Measurements from ENCODE around the gene HIBADH. TPM values are rescaled to one million over a fixed set of nuclear protein-coding genes. Genes with fewer than 3 reads are reported as not detected.

The HIBADH gene
- total and polyA plus RNA-seq, 2 of the 4 experiments (the other 2 are of a cell fraction), result 36.6 to 52.5 TPM

DNA sequence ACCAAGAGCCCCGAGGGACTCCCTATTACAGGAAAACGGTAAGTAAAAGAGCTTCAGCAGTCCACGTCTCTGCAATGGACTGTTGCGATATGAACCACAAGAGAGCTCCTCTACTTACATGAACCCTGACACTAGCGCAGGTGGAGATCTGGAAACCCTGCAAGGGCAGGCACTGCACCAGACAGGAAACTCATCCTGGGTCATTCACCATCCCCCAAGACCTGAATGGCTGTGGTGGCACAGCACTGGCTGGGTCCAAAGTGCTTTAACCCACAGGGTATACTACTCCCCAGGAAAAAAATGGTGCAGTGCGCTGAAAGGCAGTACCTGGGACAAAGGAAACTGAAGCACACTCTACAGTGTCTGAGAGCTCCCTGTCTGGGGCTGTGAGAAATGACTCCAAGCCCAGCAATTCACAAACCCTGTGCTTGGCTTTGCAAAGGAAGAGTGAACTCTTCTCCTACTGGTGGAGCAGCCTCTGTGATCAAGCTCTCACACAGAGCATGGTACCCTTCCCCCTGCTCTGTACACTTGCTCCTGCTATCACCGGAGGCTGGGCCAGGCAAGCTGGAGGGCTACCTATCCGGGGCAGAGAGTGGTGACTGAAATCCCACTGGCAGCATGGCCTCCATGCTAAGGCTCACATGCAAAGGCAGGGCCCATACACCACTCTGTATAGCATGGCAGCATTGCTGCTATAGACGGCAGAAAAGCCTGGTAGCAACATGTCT, 44.9 kb downstream of the HIBADH start:
- no peaks in the 10 kb centered on the region for H3K4me1 ChIP-seq (ENCODE audit: control insufficient read depth, insufficient read depth, low read length)
- peaks cover 8% of the 10 kb centered on the region; the same call in 1 of the 2 replicates for H3K36me3 ChIP-seq (ENCODE audit: control insufficient read depth, insufficient read depth, low read length)
- no peak overlapping the region for H2BK15ac ChIP-seq (ENCODE audit: low read depth, low read length)
- no peak overlapping the region for H2AFZ ChIP-seq (replicated peaks; ENCODE audit: low read length, poor library complexity)
- 87% methylated on average over 3 of the region's 9 CpGs; no CpG with 5 or more reads in 1 of the 2 experiments for WGBS, 2 experiments (ENCODE audit: extremely low coverage in 2 of 2, insufficient read length in 1 of 2)
- H2BK20ac ChIP-seq (ENCODE audit: low read depth, low read length), result no peak overlapping the region
- H4K8ac ChIP-seq (ENCODE audit: low read depth in 2 of 2, low read length in 2 of 2), result no peak overlapping the region
- H3K27me3 ChIP-seq (ENCODE audit: control insufficient read depth, insufficient read depth, low read length), result no peaks in the 10 kb centered on the region
- no peaks in the 10 kb centered on the region for H3K9me1 ChIP-seq (ENCODE audit: insufficient read depth, low read length)
- H3K79me1 ChIP-seq (ENCODE audit: low read depth in 1 of 2, low read length in 2 of 2), result peaks cover 3 to 5% of the 10 kb centered on the region in 2 experiments; a peak in 3 of 4 replicates
- H3K56ac ChIP-seq (ENCODE audit: extremely low read depth, insufficient read depth, low read length), result no peak overlapping the region
- no peak overlapping the region for H3K27ac ChIP-seq (ENCODE audit: insufficient read depth, low read length)
- dilution Hi-C loops (cut with HindIII; ENCODE audit: low sequenced_read_pairs, unreplicated experiment), result no loop called here
- no peak overlapping the region for H3K4me3 ChIP-seq (ENCODE audit: insufficient read depth, low read depth, low read length)
- no peak overlapping the region for H3K23ac ChIP-seq (ENCODE audit: low read depth, low read length)
- no peak overlapping the region for H4K5ac ChIP-seq (ENCODE audit: low read depth, low read length)
- peaks cover 25% of the 10 kb centered on the region for H3K9me3 ChIP-seq (ENCODE audit: control insufficient read depth, insufficient read depth, low read length)
- in situ Hi-C loops (cut with MboI; ENCODE audit: low sequenced_read_pairs), result no loop called here
- no peak overlapping the region for H4K91ac ChIP-seq (ENCODE audit: insufficient read depth, low read depth, low read length)
- H2BK5ac ChIP-seq (ENCODE audit: low read depth, low read length, poor library complexity, severe bottlenecking), result no peak overlapping the region
- TF ChIP-seq BHLHE40 (IDR thresholded peaks at IDR 0.05; ENCODE audit: low read depth, low read length) (no peak), RCOR1 (IDR thresholded peaks at IDR 0.05; ENCODE audit: insufficient replicate concordance, low read length) (no peak), MAFK (IDR thresholded peaks at IDR 0.05; ENCODE audit: low read depth, low read length) (no peak), RAD21 (IDR thresholded peaks at IDR 0.05; ENCODE audit: low read length) (no peak), SMC3 (IDR thresholded peaks at IDR 0.05; ENCODE audit: low read depth, low read length) (no peak), POLR2A (IDR thresholded peaks at IDR 0.05; ENCODE audit: low read depth, low read length) (no peak)
- DNase-seq, result no peak
- H2AK9ac ChIP-seq (replicated peaks; ENCODE audit: low read depth, low read length, poor library complexity), result no peak overlapping the region
- no peak overlapping the region for H2BK120ac ChIP-seq (ENCODE audit: low read depth, low read length)
- H3K9ac ChIP-seq (ENCODE audit: low read depth, low read length), result no peak overlapping the region
- H3K14ac ChIP-seq (replicated peaks; ENCODE audit: low read depth, low read length), result no peak overlapping the region
- no TSS peak for BruUV-seq (replicated peaks)
- ATAC-seq (ENCODE audit: low read depth), result no peak
- no peaks in the 10 kb centered on the region for H4K20me1 ChIP-seq (ENCODE audit: insufficient read depth, low read length)
- CTCF ChIA-PET, result no interaction called here
- intact Hi-C loops (cut with micrococcal nuclease), result no loop called here
- no peak overlapping the region for H3K4me2 ChIP-seq (ENCODE audit: low read depth, low read length)
- H3K18ac ChIP-seq (ENCODE audit: low read depth, low read length), result no peak overlapping the region
- POLR2A ChIA-PET (ENCODE audit: unreplicated experiment), result no interaction called here
- H2AK5ac ChIP-seq (ENCODE audit: low read depth, low read length), result no peak overlapping the region
- H3K4ac ChIP-seq (ENCODE audit: low read depth, low read length), result no peak overlapping the region

Data from IMR-90 (cell line).